H1 (cell line): Measurements from ENCODE around the gene KLHL35. TPM values are rescaled to one million over a fixed set of nuclear protein-coding genes. Genes with fewer than 3 reads are reported as not detected.

Experiments
- CTCF ChIA-PET: fragments of 300-600 bp; sonication (Branson Sonifier 250); formaldehyde crosslinking; loops from one replicate; lab custom pipeline; 2021; ENCODE audit not compliant: partially characterized antibody; lab: Charles Lee
- POLR2A ChIA-PET: fragments of 300-600 bp; sonication (Branson Sonifier 250); formaldehyde crosslinking; loops from one replicate; lab custom pipeline; 2021; ENCODE audit warnings: inconsistent platforms; ENCODE audit not compliant: partially characterized antibody; lab: Charles Lee
- DNase-seq, 2 experiments: peaks; one replicate each; pipeline versions ENCODE4 v3.0.0 to v3.0.0-alpha.2; 2010 to 2022; ENCODE audit warnings: low spot score in 2 of 2, low read depth in 1 of 2, mixed read lengths in 1 of 2
- FAIRE-seq: peaks from 2 replicates; lab custom pipeline; 2011; peaks lifted over from hg19 to GRCh38; lab: Jason Lieb, UNC
- H2AFZ ChIP-seq: 2 replicates; pipeline ENCODE4 v1.8.1; 2012; ENCODE audit warnings: low read length, inconsistent platforms
- H2AK5ac ChIP-seq: 2 replicates; pipeline ENCODE4 v1.6.1; 2013; ENCODE audit warnings: low read depth, low read length
- H2BK120ac ChIP-seq: replicated peaks from 2 replicates; pipeline ENCODE3; 2013; ENCODE audit warnings: low read depth, low read length, inconsistent platforms
- H2BK12ac ChIP-seq: 2 replicates; pipeline ENCODE4 v1.6.1; 2013; ENCODE audit warnings: low read depth, low read length
- H2BK15ac ChIP-seq: 2 replicates; pipeline ENCODE4 v1.6.1; 2013; ENCODE audit warnings: low read length
- H2BK20ac ChIP-seq: 2 replicates; pipeline ENCODE4 v1.6.1; 2013; ENCODE audit warnings: low read length
- H2BK5ac ChIP-seq: 2 replicates; pipeline ENCODE4 v1.6.1; 2013; ENCODE audit warnings: low read depth, low read length
- H3K14ac ChIP-seq: 2 replicates; pipeline ENCODE4 v1.6.1; 2013; ENCODE audit warnings: inconsistent platforms; ENCODE audit not compliant: insufficient read length
- H3K18ac ChIP-seq: 2 replicates; pipeline ENCODE4 v1.6.1; 2013; ENCODE audit warnings: low read length; ENCODE audit errors: extremely low read depth
- H3K23ac ChIP-seq: 2 replicates; pipeline ENCODE4 v1.6.1; 2013; ENCODE audit warnings: inconsistent platforms; ENCODE audit not compliant: insufficient read length
- H3K23me2 ChIP-seq: 2 replicates; pipeline ENCODE4 v1.6.1; 2013; ENCODE audit warnings: low read depth, low read length
- H3K27ac ChIP-seq: 2 replicates; pipeline ENCODE4 v1.6.1; 2011; ENCODE audit warnings: low read depth, low read length, inconsistent platforms
- H3K27me3 ChIP-seq, 4 experiments: replicated peaks in 1 of 4; 1 replicate in 1 of 4; 2 replicates in 3 of 4; pipeline versions ENCODE4 v1.6.1 to v1.8.1; 2011 to 2013; ENCODE audit warnings: low read length in 3 of 4, mild to moderate bottlenecking in 3 of 4, inconsistent platforms in 2 of 4, mixed read lengths in 2 of 4, moderate library complexity in 1 of 4; ENCODE audit not compliant: control insufficient read depth in 3 of 4, insufficient read depth in 3 of 4; ENCODE audit errors: extremely low read depth in 1 of 4
- H3K36me3 ChIP-seq, 4 experiments: 2 replicates each; pipeline versions ENCODE4 v1.6.1 to v1.8.1; 2011 to 2013; ENCODE audit warnings: mild to moderate bottlenecking in 4 of 4, low read length in 3 of 4, moderate library complexity in 2 of 4, control low read depth in 1 of 4, inconsistent platforms in 1 of 4; ENCODE audit not compliant: insufficient read depth in 4 of 4, control insufficient read depth in 2 of 4
- H3K4ac ChIP-seq: replicated peaks from 2 replicates; pipeline ENCODE3; 2013; ENCODE audit warnings: low read length, low read depth, mixed read lengths, inconsistent platforms; ENCODE audit not compliant: insufficient read length
- H3K4me1 ChIP-seq, 4 experiments: replicated peaks in 1 of 4; 1 replicate in 1 of 4; 2 replicates in 3 of 4; pipeline versions ENCODE4 v1.6.1 to v1.8.1; 2011 to 2013; ENCODE audit warnings: low read length in 3 of 4, inconsistent platforms in 2 of 4, mixed read lengths in 1 of 4; ENCODE audit not compliant: insufficient read depth in 4 of 4, control insufficient read depth in 3 of 4
- H3K4me2 ChIP-seq, 2 experiments: 2 replicates each; pipeline versions ENCODE4 v1.6.1 to v1.8.1; 2011 to 2013; ENCODE audit warnings: low read depth in 2 of 2, low read length in 2 of 2, control low read depth in 1 of 2, inconsistent platforms in 1 of 2, mild to moderate bottlenecking in 1 of 2; ENCODE audit not compliant: insufficient read depth in 1 of 2
- H3K4me3 ChIP-seq, 4 experiments: fragments of 200-600, 300-600 bp in 1 of 4; sonication (generic), shearing (Covaris generic), sonication (Bioruptor Twin) in 1 of 4; 2 replicates each; pipeline versions ENCODE4 v1.5.1 to v1.8.1; 2011 to 2016; ENCODE audit warnings: low read length in 4 of 4, low read depth in 3 of 4, control low read depth in 2 of 4, inconsistent platforms in 2 of 4, mild to moderate bottlenecking in 2 of 4, mixed read lengths in 1 of 4, moderate library complexity in 1 of 4; ENCODE audit not compliant: insufficient read depth in 2 of 4; ENCODE audit errors: extremely low read depth in 1 of 4
- H3K56ac ChIP-seq: replicated peaks from 2 replicates; pipeline ENCODE3; 2013; ENCODE audit warnings: low read depth, mild to moderate bottlenecking, mixed read lengths, low read length, inconsistent platforms; ENCODE audit not compliant: insufficient read length
- H3K79me1 ChIP-seq: 2 replicates; pipeline ENCODE4 v1.6.1; 2013; ENCODE audit warnings: low read depth, low read length, control low read depth
- H3K79me2 ChIP-seq, 2 experiments: 2 replicates each; pipeline versions ENCODE4 v1.6.1 to v1.8.1; 2012 to 2013; ENCODE audit warnings: low read length in 2 of 2, mild to moderate bottlenecking in 2 of 2, inconsistent platforms in 1 of 2; ENCODE audit not compliant: insufficient read depth in 2 of 2, control insufficient read depth in 1 of 2
- H3K9ac ChIP-seq, 4 experiments: replicated peaks in 1 of 4; 1 replicate in 1 of 4; 2 replicates in 3 of 4; pipeline versions ENCODE4 v1.6.1 to v1.8.1; 2011 to 2013; ENCODE audit warnings: low read depth in 3 of 4, low read length in 3 of 4, control low read depth in 2 of 4, mild to moderate bottlenecking in 2 of 4, moderate library complexity in 2 of 4, inconsistent platforms in 1 of 4; ENCODE audit errors: extremely low read depth in 1 of 4
- H3K9me3 ChIP-seq, 2 experiments: 2 replicates each; pipeline versions ENCODE4 v1.6.1 to v1.8.1; 2012 to 2013; ENCODE audit warnings: mild to moderate bottlenecking in 2 of 2, moderate library complexity in 2 of 2, control low read depth in 1 of 2, inconsistent platforms in 1 of 2, low read depth in 1 of 2, low read length in 1 of 2, mixed read lengths in 1 of 2; ENCODE audit not compliant: insufficient read depth in 2 of 2
- H4K20me1 ChIP-seq, 2 experiments: replicated peaks in 1 of 2; 2 replicates each; pipeline versions ENCODE3 to v1.8.1; 2011 to 2013; ENCODE audit warnings: inconsistent platforms in 2 of 2, low read length in 2 of 2, mild to moderate bottlenecking in 1 of 2; ENCODE audit not compliant: insufficient read depth in 2 of 2, control insufficient read depth in 1 of 2
- H4K5ac ChIP-seq: 2 replicates; pipeline ENCODE4 v1.6.1; 2013; ENCODE audit warnings: low read length, low read depth, mixed read lengths, inconsistent platforms; ENCODE audit not compliant: insufficient read length
- H4K8ac ChIP-seq: 2 replicates; pipeline ENCODE4 v1.8.0; 2013; ENCODE audit warnings: mild to moderate bottlenecking, moderate library complexity, low read length, inconsistent platforms; ENCODE audit not compliant: insufficient read depth; ENCODE audit errors: extremely low read depth
- H4K91ac ChIP-seq: replicated peaks from 2 replicates; pipeline ENCODE3; 2013; ENCODE audit warnings: low read length, mixed read lengths, inconsistent platforms; ENCODE audit not compliant: insufficient read length
- BACH1 ChIP-seq: IDR thresholded peaks from 2 replicates; pipeline ENCODE4 v1.6.1; 2012; ENCODE audit warnings: low read length, improper control_type of control experiment
- CTCF ChIP-seq, 3 experiments: IDR thresholded peaks; 1 replicate in 2 of 3; 2 replicates in 1 of 3; pipeline versions ENCODE4 v1.5.1 to v1.6.1; 2011; ENCODE audit warnings: low read length in 3 of 3, mild to moderate bottlenecking in 3 of 3, inconsistent platforms in 2 of 3, low read depth in 1 of 3, moderate library complexity in 1 of 3; ENCODE audit not compliant: insufficient read depth in 1 of 3; ENCODE audit errors: control extremely low read depth in 1 of 3
- FOSL1 ChIP-seq: IDR thresholded peaks from 2 replicates; pipeline ENCODE4 v1.6.1; 2011; ENCODE audit warnings: mild to moderate bottlenecking, low read depth, low read length, moderate library complexity; ENCODE audit not compliant: insufficient read depth
- MAFK ChIP-seq: IDR thresholded peaks from 2 replicates; pipeline ENCODE4 v1.6.1; 2012; ENCODE audit warnings: low read depth, mild to moderate bottlenecking, improper control_type of control experiment, low read length
- NANOG ChIP-seq: IDR thresholded peaks from 2 replicates; pipeline ENCODE4 v1.6.1; 2011; ENCODE audit warnings: low read length, low read depth, mild to moderate bottlenecking, inconsistent platforms; ENCODE audit not compliant: insufficient read depth, poor library complexity, severe bottlenecking
- RFX5 ChIP-seq: IDR thresholded peaks from 2 replicates; pipeline ENCODE4 v1.6.1; 2011; ENCODE audit warnings: low read depth, low read length, improper control_type of control experiment, borderline replicate concordance
- SRF ChIP-seq: IDR thresholded peaks from 2 replicates; pipeline ENCODE4 v1.6.1; 2011; ENCODE audit warnings: mild to moderate bottlenecking, low read depth, low read length, moderate library complexity
- TAF1 ChIP-seq: IDR thresholded peaks from 2 replicates; pipeline ENCODE4 v1.6.1; 2011; ENCODE audit warnings: mild to moderate bottlenecking, low read depth, low read length
- WGBS, 2 experiments: shearing (Covaris generic) in 1 of 2; methylation state at CpG; one replicate each; pipeline versions ENCODE4 v1.1.6 to v1.1.7; 2013 to 2015; ENCODE audit warnings: low lambda C conversion rate in 2 of 2, mixed read lengths in 2 of 2, inconsistent platforms in 1 of 2, low coverage in 1 of 2, missing lambda C conversion rate in 1 of 2; ENCODE audit not compliant: insufficient replicate concordance in 2 of 2, insufficient coverage in 1 of 2, insufficient read length in 1 of 2; ENCODE audit errors: extremely low coverage in 1 of 2, missing lambda C conversion rate in 1 of 2; 5-methylcytosine and 5-hydroxymethylcytosine counted together
- polyA plus RNA-seq, 7 experiments: library from polyadenylated mRNA; depleted of rRNA in 3 of 7; stranded (reverse) in 5 of 7; unstranded in 2 of 7; fragments of >200 nt in 5 of 7; fragments of 200-250 nt in 2 of 7; gene quantifications; 1 replicate in 5 of 7; 2 replicates in 1 of 7; 4 replicates in 1 of 7; pipeline versions ENCODE4 v1.2.1 to v1.2.3, GENCODE V29; 2011 to 2013; ENCODE audit warnings: missing spikeins in 2 of 7, mixed read lengths in 2 of 7
- total RNA-seq: library from RNA; stranded (reverse); fragmentation: NEBNext Ultra II Directional; extraction: Animal tissue kit (Norgen Biotek cat#: 25700); gene quantifications from 2 replicates; pipeline ENCODE4 v1.2.1, GENCODE V29; 2021

The KLHL35 gene
- total and polyA plus RNA-seq, 2 of the 8 experiments (the other 6 are each of a cell fraction or from before 2014, with no cell fraction given), result 0.35 to 0.41 TPM

- Histone ChIP-seq H3K4me1 (peaks cover 3 to 8% (median 4%) of the 10 kb centered on the region in 4 experiments; a peak in 5 of 7 replicates), H4K8ac (no peak overlapping the region; the same call in 1 of the 2 replicates), H3K79me2 (no peaks in the 10 kb centered on the region), H4K5ac (no peak overlapping the region), H3K23ac (no peak overlapping the region), H3K14ac (no peak overlapping the region), H3K9me3 (no peaks in the 10 kb centered on the region), H3K27ac (no peak overlapping the region)
- no peak for DNase-seq
- 85% methylated on average over 6 of the region's 6 CpGs; no CpG with 5 or more reads in 1 of the 2 experiments for WGBS, 2 experiments
- no peak for TF ChIP-seq FOSL1
- no peak for TF ChIP-seq MAFK
- TF ChIP-seq BACH1, result no peak
- TF ChIP-seq SRF, result no peak
- no peak for TF ChIP-seq RFX5
- no peak for TF ChIP-seq CTCF (IDR thresholded peaks at IDR 0.05; ENCODE audit: control extremely low read depth in 1 of 3, insufficient read depth in 1 of 3, low read depth in 1 of 3, low read length in 3 of 3)
- no peak for TF ChIP-seq TAF1
- TF ChIP-seq NANOG, result no peak
- TF ChIP-seq, all 59 proteins: peak for 0
- Histone ChIP-seq H2BK20ac (no peak overlapping the region), H3K36me3 (no peaks in the 10 kb centered on the region), H2BK15ac (no peak overlapping the region), H3K18ac (no peak overlapping the region), H2AK5ac (no peak overlapping the region), H3K4me2 (no peak overlapping the region), H2BK12ac (no peak overlapping the region), H4K91ac (no peak overlapping the region), H3K4me3 (no peak overlapping the region), H3K56ac (no peak overlapping the region), H2BK120ac (no peak overlapping the region), H2BK5ac (no peak overlapping the region), H3K9ac (no peak overlapping the region), H3K23me2 (no peaks in the 10 kb centered on the region), H3K4ac (no peak overlapping the region), H4K20me1 (no peaks in the 10 kb centered on the region), H2AFZ (no peak overlapping the region), H3K27me3 (no peaks in the 10 kb centered on the region), H3K79me1 (no peaks in the 10 kb centered on the region)
- no peak for FAIRE-seq
- ChIA-PET POLR2A (interaction anchor here (0.9 to 1.3 kb wide), 2 partner anchors 98 to 101 kb away, joined by 4 to 8 read pairs; no protein-coding TSS in a partner anchor), CTCF (interaction anchor here (1.0 to 31.5 kb wide), 3 partner anchors 30 to 101 kb away, joined by 4 to 603 read pairs (median 6); partner anchors contain the start of gene GDPD5)
Observed at GRCh38 chr11:75473684-75474083, 40.7 kb upstream of the KLHL35 start.
